ENCODE results near the gene CNTN6. TPM values are rescaled to one million over a fixed set of nuclear protein-coding genes. Genes with fewer than 3 reads are reported as not detected.

CNTN6 gene
- total RNA-seq, 1 experiment from 2014 or later, result not detected

GRCh38 chr3:1444195-1444594 is 351.4 kb downstream of the CNTN6 start:
- Histone ChIP-seq H3K27me3 (ENCODE audit: low read length) (no peaks in the 10 kb centered on the region), H3K79me2 (ENCODE audit: low read length) (no peaks in the 10 kb centered on the region), H3K9me2 (replicated peaks; ENCODE audit: insufficient read depth, low read length) (no peaks in the 10 kb centered on the region), H3K4me1 (ENCODE audit: low read length) (no peaks in the 10 kb centered on the region), H2AFZ (ENCODE audit: low read length) (no peak overlapping the region), H3K36me3 (ENCODE audit: insufficient read depth, low read length) (no peaks in the 10 kb centered on the region), H3K9ac (ENCODE audit: low read length) (no peak overlapping the region), H4K20me1 (ENCODE audit: insufficient read depth, low read depth, low read length) (no peaks in the 10 kb centered on the region), H3K27ac (ENCODE audit: low read length) (no peak overlapping the region), H3K4me3 (ENCODE audit: low read length) (no peak overlapping the region), H3K9me3 (ENCODE audit: low read length) (no peaks in the 10 kb centered on the region), H3K4me2 (ENCODE audit: low read depth, low read length, poor library complexity, severe bottlenecking) (no peak overlapping the region)
- DNase-seq, result no peak

DNA sequence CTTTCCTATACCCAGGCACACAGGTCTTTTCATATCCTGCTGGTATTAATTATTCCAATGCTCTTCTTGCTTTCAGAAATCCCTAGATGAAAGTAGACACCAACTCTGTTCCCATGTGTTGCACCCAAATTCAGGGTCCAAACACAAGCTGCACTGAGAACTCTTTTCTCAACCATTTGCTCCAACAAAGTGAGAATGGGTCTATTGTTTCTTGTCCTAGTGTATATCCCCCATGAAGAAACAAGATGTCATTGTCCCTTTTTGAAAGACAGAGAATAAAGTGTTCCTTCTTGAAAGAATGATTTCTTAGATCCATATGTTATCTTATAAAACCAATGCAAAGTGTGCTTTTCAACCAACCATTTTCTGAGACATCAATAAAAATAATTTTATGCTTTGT is 353.7 kb downstream of the CNTN6 start:
- Histone ChIP-seq H3K9me3 (ENCODE audit: low read length) (no peaks in the 10 kb centered on the region), H3K4me1 (ENCODE audit: low read length) (no peaks in the 10 kb centered on the region)
- DNase-seq, result no peak

DNA sequence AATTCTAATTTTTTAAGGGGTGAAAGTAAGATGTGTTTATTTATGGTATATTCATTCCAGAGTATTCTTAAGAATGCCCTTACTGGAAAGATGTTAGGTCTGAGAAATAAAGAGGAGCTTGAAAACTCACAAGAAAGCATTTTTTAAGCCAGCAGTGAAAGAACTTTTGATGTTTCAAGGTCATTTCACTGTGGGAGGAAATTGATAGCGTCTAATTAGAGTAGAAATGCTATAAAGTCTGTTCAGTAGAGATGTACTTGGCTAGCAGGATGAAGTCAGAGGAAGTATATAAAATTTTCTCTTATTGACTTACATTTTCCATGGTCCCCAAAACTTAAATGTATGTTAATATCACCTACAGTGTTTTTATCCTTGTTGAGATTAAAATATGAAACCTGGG is 354.6 kb downstream of the CNTN6 start:
- no peak overlapping the region for H3K4me2 ChIP-seq (ENCODE audit: low read depth, low read length, poor library complexity, severe bottlenecking)
- H3K4me1 ChIP-seq (ENCODE audit: low read length), result no peaks in the 10 kb centered on the region
- H3K27ac ChIP-seq (ENCODE audit: low read length), result no peak overlapping the region
- H3K79me2 ChIP-seq (ENCODE audit: low read length), result no peaks in the 10 kb centered on the region
- no peak for DNase-seq
- H4K20me1 ChIP-seq (ENCODE audit: insufficient read depth, low read depth, low read length), result no peaks in the 10 kb centered on the region
- no peak overlapping the region for H3K9ac ChIP-seq (ENCODE audit: low read length)
- H3K27me3 ChIP-seq (ENCODE audit: low read length), result no peaks in the 10 kb centered on the region
- no peak overlapping the region for H3K4me3 ChIP-seq (ENCODE audit: low read length)
- no peaks in the 10 kb centered on the region for H3K36me3 ChIP-seq (ENCODE audit: insufficient read depth, low read length)
- no peaks in the 10 kb centered on the region for H3K9me2 ChIP-seq (replicated peaks; ENCODE audit: insufficient read depth, low read length)
- no peak overlapping the region for H2AFZ ChIP-seq (ENCODE audit: low read length)
- H3K9me3 ChIP-seq (ENCODE audit: low read length), result no peaks in the 10 kb centered on the region

More for the DNA sequence above, 353.7 kb downstream of the CNTN6 start:
- no peak overlapping the region for H3K9ac ChIP-seq (ENCODE audit: low read length)
- no peaks in the 10 kb centered on the region for H3K36me3 ChIP-seq (ENCODE audit: insufficient read depth, low read length)
- no peaks in the 10 kb centered on the region for H4K20me1 ChIP-seq (ENCODE audit: insufficient read depth, low read depth, low read length)
- H3K4me2 ChIP-seq (ENCODE audit: low read depth, low read length, poor library complexity, severe bottlenecking), result no peak overlapping the region
- no peak overlapping the region for H2AFZ ChIP-seq (ENCODE audit: low read length)
- H3K27me3 ChIP-seq (ENCODE audit: low read length), result no peaks in the 10 kb centered on the region
- no peaks in the 10 kb centered on the region for H3K9me2 ChIP-seq (replicated peaks; ENCODE audit: insufficient read depth, low read length)
- no peaks in the 10 kb centered on the region for H3K79me2 ChIP-seq (ENCODE audit: low read length)
- no peak overlapping the region for H3K27ac ChIP-seq (ENCODE audit: low read length)
- H3K4me3 ChIP-seq (ENCODE audit: low read length), result no peak overlapping the region

DNA sequence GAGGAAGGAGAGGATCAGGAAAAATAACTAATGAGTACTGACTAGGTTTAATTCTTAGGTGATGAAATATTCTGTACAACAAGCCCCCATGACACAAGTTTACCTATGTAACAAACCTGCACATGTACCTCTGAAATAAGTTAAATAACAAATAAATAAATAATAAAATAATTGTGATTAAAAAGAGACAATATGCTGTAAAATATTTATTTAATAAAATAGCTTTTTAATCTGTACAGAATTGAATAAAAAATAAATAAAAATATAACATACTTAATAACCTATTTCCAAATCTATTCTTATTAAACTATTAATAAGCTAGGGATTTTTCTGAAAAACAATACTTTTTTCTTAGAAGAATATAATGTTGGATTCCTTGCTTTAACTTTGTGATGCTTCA is 355.6 kb downstream of the CNTN6 start:
- Histone ChIP-seq H4K20me1 (ENCODE audit: insufficient read depth, low read depth, low read length) (no peaks in the 10 kb centered on the region), H3K27ac (ENCODE audit: low read length) (no peak overlapping the region), H3K79me2 (ENCODE audit: low read length) (no peaks in the 10 kb centered on the region), H3K4me1 (ENCODE audit: low read length) (no peaks in the 10 kb centered on the region), H3K9me3 (ENCODE audit: low read length) (no peaks in the 10 kb centered on the region), H3K4me2 (ENCODE audit: low read depth, low read length, poor library complexity, severe bottlenecking) (no peak overlapping the region), H3K9me2 (replicated peaks; ENCODE audit: insufficient read depth, low read length) (no peaks in the 10 kb centered on the region), H3K27me3 (ENCODE audit: low read length) (no peaks in the 10 kb centered on the region), H3K9ac (ENCODE audit: low read length) (no peak overlapping the region), H2AFZ (ENCODE audit: low read length) (no peak overlapping the region), H3K4me3 (ENCODE audit: low read length) (no peak overlapping the region), H3K36me3 (ENCODE audit: insufficient read depth, low read length) (no peaks in the 10 kb centered on the region)
- no peak for DNase-seq

Small RNA genes lying within 50 kb of the gene (small RNA-seq; reads per million reads assigned to genes)
- not detected for gene CRB3P1
- gene RN7SL120P, result not detected
